ENCODE measurements around the gene GDF7. TPM values are rescaled to one million over a fixed set of nuclear protein-coding genes. Genes with fewer than 3 reads are reported as not detected.
"Not testable (repeated sequence)": the region's sequence is repeated elsewhere in the genome, so short reads cannot be mapped to it uniquely, and the experiment has no call there.

GDF7 gene
- total RNA-seq, 3 donors from 2014 or later (not counting 1 experiment from before 2014, with no cell fraction given): 0.02 to 0.10 (median 0.05) TPM

DNA sequence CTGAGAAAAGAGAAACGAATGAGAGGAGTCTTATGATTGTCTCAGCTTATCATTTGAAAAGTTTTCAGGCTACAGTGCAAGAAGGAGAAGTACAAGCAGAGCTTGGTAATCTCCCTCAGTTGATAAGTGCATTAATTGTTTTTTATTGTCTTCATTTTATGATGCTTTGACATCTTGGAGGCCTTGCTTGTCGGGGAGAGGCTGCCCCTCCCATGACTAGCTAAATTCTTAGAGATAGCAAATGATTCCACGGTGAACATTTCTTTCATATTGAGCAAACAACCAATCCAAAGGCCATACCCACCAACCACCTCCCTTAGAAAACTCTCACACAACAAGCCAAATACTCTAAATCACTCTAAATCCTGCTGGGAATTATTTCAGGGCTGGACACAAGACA lies 39.8 kb downstream of the GDF7 start:
- ATAC-seq: no peak
- intact Hi-C loops (cut with micrococcal nuclease): no loop called here

DNA sequence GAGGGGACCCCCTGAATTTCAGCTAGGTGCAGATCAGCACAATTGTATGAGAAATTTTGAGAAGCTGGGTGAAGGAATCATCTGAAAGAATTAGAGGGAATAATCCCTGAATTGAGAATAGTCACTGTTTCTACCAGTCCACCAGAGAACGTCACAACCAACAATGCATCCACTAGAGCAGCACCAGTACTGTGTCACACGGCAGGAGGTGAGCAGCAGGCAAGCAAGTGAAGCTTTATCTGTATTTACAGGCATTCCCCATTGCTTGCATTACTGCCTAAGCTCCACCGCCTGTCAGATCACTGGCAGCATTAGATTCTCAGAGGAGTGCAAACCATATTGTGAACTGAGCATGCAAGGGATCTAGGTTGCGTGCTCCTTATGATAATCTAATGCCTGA lies 40.7 kb downstream of the GDF7 start:
- H3K4me3 ChIP-seq (ENCODE audit: low read length): no peak overlapping the region

More for the DNA sequence above, 39.8 kb downstream of the GDF7 start:
- no peak overlapping the region for H3K27ac ChIP-seq (ENCODE audit: low read length)
- no peak for DNase-seq
- no peak overlapping the region for H3K4me3 ChIP-seq (ENCODE audit: low read length)
- Mint-ChIP-seq H3K4me1 (peaks cover 12 to 13% of the 10 kb centered on the region in 2 donors), H3K9me3 (no peaks in the 10 kb centered on the region), H3K27ac (no peak overlapping the region), H3K4me3 (no peak overlapping the region), H3K27me3 (ENCODE audit: low read depth in 2 of 2) (no peaks in the 10 kb centered on the region), H3K36me3 (no peaks in the 10 kb centered on the region)
- H3K27me3 ChIP-seq (ENCODE audit: control insufficient read depth, insufficient read depth, low read length): no peaks in the 10 kb centered on the region
- peaks cover 2% of the 10 kb centered on the region for H3K36me3 ChIP-seq (ENCODE audit: control insufficient read depth, insufficient read depth, low read length)
- H3K9me3 ChIP-seq (ENCODE audit: control insufficient read depth, insufficient read depth, low read length): no peaks in the 10 kb centered on the region
- 97% methylated on average over 3 of the region's 3 CpGs for WGBS (ENCODE audit: insufficient coverage)
- TF ChIP-seq, protein P1, sequence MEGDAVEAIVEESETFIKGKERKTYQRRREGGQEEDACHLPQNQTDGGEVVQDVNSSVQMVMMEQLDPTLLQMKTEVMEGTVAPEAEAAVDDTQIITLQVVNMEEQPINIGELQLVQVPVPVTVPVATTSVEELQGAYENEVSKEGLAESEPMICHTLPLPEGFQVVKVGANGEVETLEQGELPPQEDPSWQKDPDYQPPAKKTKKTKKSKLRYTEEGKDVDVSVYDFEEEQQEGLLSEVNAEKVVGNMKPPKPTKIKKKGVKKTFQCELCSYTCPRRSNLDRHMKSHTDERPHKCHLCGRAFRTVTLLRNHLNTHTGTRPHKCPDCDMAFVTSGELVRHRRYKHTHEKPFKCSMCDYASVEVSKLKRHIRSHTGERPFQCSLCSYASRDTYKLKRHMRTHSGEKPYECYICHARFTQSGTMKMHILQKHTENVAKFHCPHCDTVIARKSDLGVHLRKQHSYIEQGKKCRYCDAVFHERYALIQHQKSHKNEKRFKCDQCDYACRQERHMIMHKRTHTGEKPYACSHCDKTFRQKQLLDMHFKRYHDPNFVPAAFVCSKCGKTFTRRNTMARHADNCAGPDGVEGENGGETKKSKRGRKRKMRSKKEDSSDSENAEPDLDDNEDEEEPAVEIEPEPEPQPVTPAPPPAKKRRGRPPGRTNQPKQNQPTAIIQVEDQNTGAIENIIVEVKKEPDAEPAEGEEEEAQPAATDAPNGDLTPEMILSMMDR (IDR thresholded peaks at IDR 0.05): no peak
- H3K4me1 ChIP-seq (ENCODE audit: control insufficient read depth, insufficient read depth, low read length): no peaks in the 10 kb centered on the region

DNA sequence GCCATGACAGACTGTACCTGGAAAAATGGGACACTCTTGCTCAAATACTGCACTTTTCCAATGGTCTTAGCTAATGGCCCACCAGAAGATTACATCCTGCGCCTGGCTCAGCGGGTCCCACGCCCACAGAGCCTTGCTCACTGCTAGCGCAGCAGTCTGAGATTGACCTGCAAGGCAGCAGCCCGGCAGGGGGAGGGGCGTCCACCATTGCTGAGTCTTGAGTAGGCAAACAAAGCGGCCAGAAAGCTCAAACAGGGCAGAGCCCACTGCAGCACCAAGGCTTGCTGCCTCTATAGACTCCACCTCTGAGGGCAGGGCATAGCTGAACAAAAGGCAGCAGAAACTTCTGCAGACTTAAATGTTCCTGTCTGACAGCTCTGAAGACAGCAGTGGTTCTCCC lies 44.7 kb downstream of the GDF7 start:
- DNase-seq; H3K9me3 ChIP-seq (ENCODE audit: control insufficient read depth, insufficient read depth, low read length); H3K27me3 Mint-ChIP-seq (ENCODE audit: low read depth in 2 of 2); H3K4me1 ChIP-seq (ENCODE audit: control insufficient read depth, insufficient read depth, low read length); ATAC-seq; H3K9me3 Mint-ChIP-seq; H3K4me3 Mint-ChIP-seq; H3K36me3 Mint-ChIP-seq; intact Hi-C loops (cut with micrococcal nuclease); H3K27ac ChIP-seq (ENCODE audit: low read length); H3K4me3 ChIP-seq (ENCODE audit: low read length); H3K27me3 ChIP-seq (ENCODE audit: control insufficient read depth, insufficient read depth, low read length); H3K36me3 ChIP-seq (ENCODE audit: control insufficient read depth, insufficient read depth, low read length); H3K27ac Mint-ChIP-seq: not testable (repeated sequence)
- H3K4me1 Mint-ChIP-seq: peaks cover 28 to 32% of the 10 kb centered on the region in 2 donors
- 97% methylated on average over 7 of the region's 7 CpGs for WGBS (ENCODE audit: insufficient coverage)

More for the DNA sequence above, 40.7 kb downstream of the GDF7 start:
- DNase-seq (no peak), ATAC-seq (no peak)
- H3K27ac ChIP-seq (ENCODE audit: low read length): no peak overlapping the region
- no peaks in the 10 kb centered on the region for H3K27me3 ChIP-seq (ENCODE audit: control insufficient read depth, insufficient read depth, low read length)
- no peaks in the 10 kb centered on the region for H3K4me1 ChIP-seq (ENCODE audit: control insufficient read depth, insufficient read depth, low read length)
- WGBS (ENCODE audit: insufficient coverage): 95% methylated on average over 4 of the region's 4 CpGs
- no peaks in the 10 kb centered on the region for H3K9me3 ChIP-seq (ENCODE audit: control insufficient read depth, insufficient read depth, low read length)
- Mint-ChIP-seq H3K36me3 (no peaks in the 10 kb centered on the region), H3K27ac (no peak overlapping the region), H3K4me1 (peaks cover 12 to 13% of the 10 kb centered on the region in 2 donors), H3K4me3 (no peak overlapping the region), H3K27me3 (ENCODE audit: low read depth in 2 of 2) (no peaks in the 10 kb centered on the region), H3K9me3 (no peaks in the 10 kb centered on the region)
- intact Hi-C loops (cut with micrococcal nuclease): no loop called here
- H3K36me3 ChIP-seq (ENCODE audit: control insufficient read depth, insufficient read depth, low read length): peaks cover 2% of the 10 kb centered on the region
- TF ChIP-seq, protein P1 (IDR thresholded peaks at IDR 0.05): no peak

DNA sequence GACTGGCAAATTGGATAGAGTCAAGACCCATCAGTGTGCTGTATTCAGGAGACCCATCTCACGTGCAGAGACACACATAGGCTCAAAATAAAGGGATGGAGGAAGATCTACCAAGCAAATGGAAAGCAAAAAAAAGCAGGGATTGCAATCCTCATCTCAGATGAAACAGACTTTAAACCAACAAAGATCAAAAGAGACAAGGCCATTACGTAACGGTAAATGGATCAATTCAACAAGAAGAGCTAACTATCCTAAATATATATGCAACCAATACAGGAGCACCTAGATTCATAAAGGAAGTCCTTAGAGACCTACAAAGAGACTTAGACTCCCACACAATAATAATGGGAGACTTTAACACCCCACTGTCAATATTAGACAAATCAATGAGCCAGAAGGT lies 46.6 kb downstream of the GDF7 start:
- H3K27me3 Mint-ChIP-seq (ENCODE audit: low read depth in 2 of 2); H3K36me3 Mint-ChIP-seq; DNase-seq; H3K9me3 ChIP-seq (ENCODE audit: control insufficient read depth, insufficient read depth, low read length); H3K36me3 ChIP-seq (ENCODE audit: control insufficient read depth, insufficient read depth, low read length); intact Hi-C loops (cut with micrococcal nuclease); H3K4me1 ChIP-seq (ENCODE audit: control insufficient read depth, insufficient read depth, low read length); H3K27ac ChIP-seq (ENCODE audit: low read length); H3K4me3 Mint-ChIP-seq; H3K27me3 ChIP-seq (ENCODE audit: control insufficient read depth, insufficient read depth, low read length); H3K27ac Mint-ChIP-seq; H3K4me3 ChIP-seq (ENCODE audit: low read length); ATAC-seq: not testable (repeated sequence)
- peaks cover 25 to 28% of the 10 kb centered on the region in 2 donors for H3K4me1 Mint-ChIP-seq
- 100% methylated on average over 2 of the region's 3 CpGs for WGBS (ENCODE audit: insufficient coverage)
- H3K9me3 Mint-ChIP-seq: peaks cover 6 to 11% of the 10 kb centered on the region in 2 donors

DNA sequence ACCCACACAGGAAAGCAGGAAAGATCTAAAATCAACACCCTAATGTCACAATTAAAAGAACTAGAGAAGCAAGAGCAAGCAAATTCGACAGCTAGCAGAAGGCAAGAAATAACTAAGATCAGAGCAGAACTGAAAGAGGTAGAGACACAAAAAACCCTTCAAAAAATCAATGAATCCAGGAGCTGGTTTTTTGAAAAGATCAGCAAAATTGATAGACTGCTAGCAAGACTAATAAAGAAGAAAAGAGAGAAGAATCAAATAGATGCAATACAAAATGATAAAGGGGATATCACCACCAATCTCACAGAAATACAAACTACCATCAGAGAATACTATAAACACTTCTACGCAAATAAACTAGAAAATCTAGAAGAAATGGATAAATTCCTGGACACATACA lies 47.5 kb downstream of the GDF7 start:
- H3K4me3 ChIP-seq (ENCODE audit: low read length); H3K27ac Mint-ChIP-seq; H3K36me3 ChIP-seq (ENCODE audit: control insufficient read depth, insufficient read depth, low read length); H3K4me3 Mint-ChIP-seq; H3K4me1 ChIP-seq (ENCODE audit: control insufficient read depth, insufficient read depth, low read length); H3K9me3 ChIP-seq (ENCODE audit: control insufficient read depth, insufficient read depth, low read length); H3K27me3 ChIP-seq (ENCODE audit: control insufficient read depth, insufficient read depth, low read length); H3K27me3 Mint-ChIP-seq (ENCODE audit: low read depth in 2 of 2); H3K27ac ChIP-seq (ENCODE audit: low read length); DNase-seq; intact Hi-C loops (cut with micrococcal nuclease); ATAC-seq: not testable (repeated sequence)
- Mint-ChIP-seq H3K9me3 (peaks cover 6 to 11% of the 10 kb centered on the region in 2 donors), H3K36me3 (peaks cover 13% of the 10 kb centered on the region), H3K4me1 (peaks cover 25 to 27% of the 10 kb centered on the region in 2 donors)
- WGBS (ENCODE audit: insufficient coverage): no CpG with 5 or more reads among the region's 2 CpGs

DNA sequence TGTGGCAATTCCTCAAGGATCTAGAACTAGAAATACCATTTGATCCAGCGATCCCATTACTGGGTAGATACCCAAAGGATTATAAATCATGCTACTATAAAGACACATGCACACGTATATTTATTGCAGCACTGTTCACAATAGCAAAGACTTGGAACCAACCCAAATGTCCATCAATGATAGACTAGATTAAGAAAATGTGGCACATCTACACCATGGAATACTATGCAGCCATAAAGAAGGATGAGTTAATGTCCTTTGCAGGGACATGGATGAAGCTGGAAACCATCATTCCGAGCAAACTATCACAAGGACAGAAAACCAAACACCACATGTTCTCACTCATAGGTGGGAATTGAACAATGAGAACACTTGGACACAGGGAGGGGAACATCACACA lies 49.2 kb downstream of the GDF7 start:
- DNase-seq; H3K4me1 ChIP-seq (ENCODE audit: control insufficient read depth, insufficient read depth, low read length); H3K27me3 ChIP-seq (ENCODE audit: control insufficient read depth, insufficient read depth, low read length); H3K4me3 Mint-ChIP-seq; ATAC-seq; H3K27ac Mint-ChIP-seq; H3K27me3 Mint-ChIP-seq (ENCODE audit: low read depth in 2 of 2); H3K36me3 ChIP-seq (ENCODE audit: control insufficient read depth, insufficient read depth, low read length); H3K4me3 ChIP-seq (ENCODE audit: low read length); H3K27ac ChIP-seq (ENCODE audit: low read length); H3K9me3 ChIP-seq (ENCODE audit: control insufficient read depth, insufficient read depth, low read length); intact Hi-C loops (cut with micrococcal nuclease): not testable (repeated sequence)
- Mint-ChIP-seq H3K4me1 (peaks cover 16 to 27% of the 10 kb centered on the region in 2 donors), H3K36me3 (peaks cover 13% of the 10 kb centered on the region), H3K9me3 (peaks cover 6 to 11% of the 10 kb centered on the region in 2 donors)
- WGBS (ENCODE audit: insufficient coverage): no CpG with 5 or more reads among the region's 3 CpGs

Measured in natural killer cell (primary cell).